ENCODE measurements around the gene RGS21. TPM values are rescaled to one million over a fixed set of nuclear protein-coding genes. Genes with fewer than 3 reads are reported as not detected.

Gene RGS21, protein sequence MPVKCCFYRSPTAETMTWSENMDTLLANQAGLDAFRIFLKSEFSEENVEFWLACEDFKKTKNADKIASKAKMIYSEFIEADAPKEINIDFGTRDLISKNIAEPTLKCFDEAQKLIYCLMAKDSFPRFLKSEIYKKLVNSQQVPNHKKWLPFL
- total RNA-seq, result not detected in 2 replicates

DNA sequence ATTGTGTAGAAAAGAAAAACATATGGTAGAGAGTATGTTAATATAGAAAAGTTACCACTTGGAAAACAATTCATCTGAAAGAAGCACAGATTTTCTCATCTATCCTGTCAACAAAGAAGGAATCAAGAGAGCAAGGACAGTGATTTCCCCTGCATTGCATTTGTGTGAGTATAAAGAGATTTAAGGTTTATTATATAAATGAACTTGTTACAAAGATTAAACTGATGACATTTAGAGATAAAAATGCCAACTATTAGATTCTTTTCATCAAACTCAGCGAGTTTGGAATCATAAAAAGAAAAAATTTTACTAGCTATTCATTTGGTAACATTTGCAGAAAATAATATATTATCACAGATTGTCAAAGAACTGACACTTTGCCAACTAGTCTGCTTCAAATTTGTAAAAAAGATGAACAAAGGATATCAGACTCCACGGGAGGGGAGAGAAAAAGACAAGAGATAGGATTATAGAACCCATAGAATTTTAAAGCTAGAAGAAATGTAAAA, at the start of gene RGS21:
Gene RGS21, plus strand, starts transcription at position 51 of the 509 bp plus-strand sequence. CDS start 26,045 bp downstream, outside the sequence.

Other genes with a start within 250 kb of the RGS21 start
- not detected in 2 replicates for gene RGS18, start 158.5 kb upstream of the RGS21 start, total RNA-seq

Data from articular chondrocyte of knee joint (primary cell).